Measurements from ENCODE around the gene RIPPLY3. TPM values are rescaled to one million over a fixed set of nuclear protein-coding genes. Genes with fewer than 3 reads are reported as not detected.

RIPPLY3 gene
- total RNA-seq, 1 donor from 2014 or later = 0.27 TPM

- no peaks in the 10 kb centered on the region for H3K27me3 Mint-ChIP-seq (ENCODE audit: unreplicated experiment)
- TF ChIP-seq CTCF (IDR thresholded peaks at IDR 0.05) = no peak
- H3K9me3 Mint-ChIP-seq (ENCODE audit: unreplicated experiment) = no peaks in the 10 kb centered on the region
- H3K4me1 Mint-ChIP-seq (ENCODE audit: unreplicated experiment) = peaks cover 12% of the 10 kb centered on the region
- DNase-seq (ENCODE audit: extremely low spot score, unreplicated experiment) = no peak
- H3K36me3 Mint-ChIP-seq (ENCODE audit: unreplicated experiment) = peaks cover 18% of the 10 kb centered on the region
- H3K27ac Mint-ChIP-seq (ENCODE audit: unreplicated experiment) = no peak overlapping the region
- no peak overlapping the region for H3K4me3 Mint-ChIP-seq (ENCODE audit: unreplicated experiment)
These were observed 42.1 kb upstream of the RIPPLY3 start for GRCh38 chr21:36964398-36964797.

GRCh38 chr21:36964827-36965719 lies 41.4 kb upstream of the RIPPLY3 start:
- Mint-ChIP-seq H3K4me3 (ENCODE audit: unreplicated experiment) (peak overlapping the region; percentile 73), H3K9me3 (ENCODE audit: unreplicated experiment) (no peaks in the 10 kb centered on the region), H3K4me1 (ENCODE audit: unreplicated experiment) (peaks cover 12% of the 10 kb centered on the region), H3K27ac (ENCODE audit: unreplicated experiment) (peak overlapping the region; percentile 85), H3K36me3 (ENCODE audit: unreplicated experiment) (peaks cover 18% of the 10 kb centered on the region), H3K27me3 (ENCODE audit: unreplicated experiment) (no peaks in the 10 kb centered on the region)
- TF ChIP-seq CTCF (IDR thresholded peaks at IDR 0.05) = no peak
- DNase-seq (ENCODE audit: extremely low spot score, unreplicated experiment) = no peak

- Mint-ChIP-seq H3K9me3 (ENCODE audit: unreplicated experiment) (no peaks in the 10 kb centered on the region), H3K36me3 (ENCODE audit: unreplicated experiment) (peaks cover 14% of the 10 kb centered on the region), H3K4me1 (ENCODE audit: unreplicated experiment) (peaks cover 12% of the 10 kb centered on the region), H3K27me3 (ENCODE audit: unreplicated experiment) (no peaks in the 10 kb centered on the region), H3K27ac (ENCODE audit: unreplicated experiment) (peak overlapping the region; percentile 85), H3K4me3 (ENCODE audit: unreplicated experiment) (peak overlapping the region; percentile 73)
- DNase-seq (ENCODE audit: extremely low spot score, unreplicated experiment) = no peak
- TF ChIP-seq CTCF (IDR thresholded peaks at IDR 0.05) = no peak
These were observed 40.8 kb upstream of the RIPPLY3 start for GRCh38 chr21:36965720-36966065.

GRCh38 chr21:36966066-36966820 lies 40.3 kb upstream of the RIPPLY3 start, which contains the start of gene HLCS:
TSS of gene HLCS (minus strand) at chr21:36966669. CDS start at chr21:36966638, 31 bp downstream.
- no peak for DNase-seq (ENCODE audit: extremely low spot score, unreplicated experiment)
- H3K27me3 Mint-ChIP-seq (ENCODE audit: unreplicated experiment) = no peaks in the 10 kb centered on the region

More at GRCh38 chr21:36966066-36966820, 40.3 kb upstream of the RIPPLY3 start, which contains the start of gene HLCS:
- H3K36me3 Mint-ChIP-seq (ENCODE audit: unreplicated experiment) = peaks cover 9% of the 10 kb centered on the region
- H3K4me3 Mint-ChIP-seq (ENCODE audit: unreplicated experiment) = peak within 1 kb of the TSS; percentile 74
- H3K9me3 Mint-ChIP-seq (ENCODE audit: unreplicated experiment) = no peaks in the 10 kb centered on the region
- TF ChIP-seq CTCF (IDR thresholded peaks at IDR 0.05) = peak; percentile 37
- H3K27ac Mint-ChIP-seq (ENCODE audit: unreplicated experiment) = peak within 1 kb of the TSS; percentile 87
- peaks cover 12% of the 10 kb centered on the region for H3K4me1 Mint-ChIP-seq (ENCODE audit: unreplicated experiment)

Measured in osteocyte (in vitro differentiated cells).